Brain pericyte (primary cell): ENCODE data around the gene KLHDC2.
"Not testable (repeated sequence)": the region's sequence is repeated elsewhere in the genome, so short reads cannot be mapped to it uniquely, and the experiment has no call there.

ENCODE experiments used
- DNase-seq: peaks from one replicate; pipeline ENCODE4 v3.0.0-alpha.2; 2012; ENCODE audit warnings: low read depth, low spot score

Gene KLHDC2

DNA sequence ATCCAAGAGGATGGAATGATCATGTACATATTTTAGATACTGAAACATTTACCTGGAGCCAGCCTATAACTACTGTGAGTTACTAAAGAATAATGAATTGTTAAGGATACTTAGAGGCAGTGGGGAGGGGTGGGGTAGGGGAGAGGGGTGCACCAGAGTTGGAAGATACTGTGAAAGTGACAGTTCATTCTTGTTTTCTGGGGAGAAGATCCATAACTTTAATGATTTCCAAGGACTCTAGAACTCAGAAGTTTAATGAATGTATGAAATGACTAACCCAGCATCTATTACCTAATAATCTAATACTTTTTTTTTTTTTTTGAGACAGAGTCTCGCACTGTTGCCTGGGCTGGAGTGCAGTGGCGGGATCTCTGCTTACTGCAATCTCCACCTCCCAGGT, 10.5 kb downstream of the KLHDC2 start:
- no peak for DNase-seq

DNA sequence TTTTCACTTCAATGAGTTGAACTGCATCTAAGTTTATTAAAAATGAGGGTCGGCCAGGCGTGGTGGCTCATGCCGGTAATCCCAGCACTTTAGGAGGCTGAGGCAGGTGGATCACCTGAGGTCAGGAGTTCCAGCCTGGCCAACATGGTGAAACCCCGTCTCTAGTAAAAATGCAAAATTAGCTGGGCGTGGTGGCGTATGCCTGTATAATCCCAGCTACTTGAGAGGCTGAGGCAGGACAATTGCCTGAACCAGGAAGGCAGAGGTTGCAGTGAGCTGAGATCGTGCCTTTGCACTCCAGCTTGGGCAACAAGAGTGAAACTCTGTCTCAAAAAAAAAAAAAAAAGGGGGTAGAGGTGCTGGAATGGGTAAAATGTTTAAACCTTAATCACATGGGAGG, 13.1 kb downstream of the KLHDC2 start:
- not testable (repeated sequence) for DNase-seq

DNA sequence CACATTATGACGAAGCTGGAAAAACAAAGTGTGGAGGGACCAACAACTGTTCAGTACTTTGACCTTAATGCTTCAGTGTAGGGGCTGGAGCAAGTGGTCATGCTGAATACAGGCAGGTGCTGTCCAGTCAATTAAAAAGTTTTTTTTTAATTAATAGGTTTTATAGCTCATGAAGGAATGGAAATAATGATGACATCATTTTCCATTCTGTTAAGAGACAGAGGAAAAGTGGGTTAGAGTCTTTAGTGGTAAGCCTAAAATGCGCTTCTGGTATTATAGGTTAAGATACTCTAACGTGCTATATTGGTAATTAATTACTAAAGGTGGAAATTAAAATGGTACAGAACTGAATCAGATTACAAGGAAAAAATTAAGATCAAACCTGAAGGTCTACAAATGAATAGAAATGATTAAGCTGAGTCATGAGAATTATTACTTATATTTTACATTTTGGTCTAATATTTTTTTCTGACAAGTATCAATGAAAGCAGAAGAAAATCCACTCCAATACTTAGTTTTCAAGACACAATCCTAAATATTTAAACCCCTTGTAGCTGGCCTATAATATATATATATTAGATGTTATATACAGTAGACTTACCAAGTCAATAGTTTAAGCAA, 15.6 kb downstream of the KLHDC2 start:
- DNase-seq = no peak

DNA sequence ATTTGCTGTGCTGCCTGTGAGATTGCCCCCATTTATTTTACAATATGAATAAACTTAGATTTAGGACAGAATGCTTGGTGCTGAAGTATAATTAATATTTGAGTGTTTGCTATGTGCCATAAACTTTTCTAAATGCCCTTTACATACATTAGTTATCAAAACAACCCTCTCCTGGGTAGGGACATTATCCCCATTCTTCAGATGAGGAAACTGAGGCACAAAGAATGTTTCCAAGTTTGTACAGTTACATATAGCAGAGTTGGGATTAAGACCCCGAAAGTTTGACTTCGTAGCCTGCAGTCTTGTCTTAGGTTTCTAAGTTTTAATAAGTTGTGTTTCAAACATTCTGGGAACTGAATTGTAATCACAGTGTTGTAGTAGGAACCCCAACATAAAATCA, 18.4 kb downstream of the KLHDC2 start:
- DNase-seq = no peak

DNA sequence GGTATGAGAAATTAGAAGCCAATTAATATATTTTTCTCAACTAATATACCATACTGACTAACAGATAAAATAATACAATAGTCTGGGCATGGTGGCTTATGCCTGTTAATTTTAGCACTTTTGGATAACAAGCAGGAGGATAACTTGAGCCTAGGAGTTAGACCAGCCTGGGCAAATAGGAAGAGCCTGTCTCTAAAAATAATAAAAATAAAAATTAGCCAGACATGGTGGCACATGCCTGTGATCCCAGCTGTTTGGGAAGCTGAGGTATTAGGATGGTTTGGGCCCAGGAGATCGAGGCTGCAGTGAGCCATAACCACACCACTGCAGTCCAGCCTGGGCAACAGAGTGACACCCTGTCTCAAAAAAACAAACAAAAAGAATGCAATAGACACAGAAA, 24.7 kb downstream of the KLHDC2 start:
- no peak for DNase-seq

DNA sequence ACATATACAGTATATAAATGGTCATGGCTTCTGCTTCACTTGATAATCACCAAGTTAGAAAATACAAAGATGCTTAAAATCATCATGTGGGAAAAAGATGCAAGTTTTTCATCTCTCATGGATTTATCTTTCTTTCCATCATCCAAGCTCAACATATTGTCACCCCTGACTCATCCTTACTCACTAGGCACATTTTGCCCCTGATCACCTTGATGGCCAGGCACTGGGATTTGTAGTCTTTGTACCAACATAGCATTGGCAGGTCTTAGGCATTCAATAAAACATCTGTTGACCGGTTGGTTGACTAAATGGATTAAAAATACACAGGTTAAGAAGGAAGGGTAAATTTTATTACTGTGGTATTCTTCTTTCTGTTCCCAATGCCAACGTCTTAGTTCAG, 28.1 kb downstream of the KLHDC2 start:
- DNase-seq = no peak

DNA sequence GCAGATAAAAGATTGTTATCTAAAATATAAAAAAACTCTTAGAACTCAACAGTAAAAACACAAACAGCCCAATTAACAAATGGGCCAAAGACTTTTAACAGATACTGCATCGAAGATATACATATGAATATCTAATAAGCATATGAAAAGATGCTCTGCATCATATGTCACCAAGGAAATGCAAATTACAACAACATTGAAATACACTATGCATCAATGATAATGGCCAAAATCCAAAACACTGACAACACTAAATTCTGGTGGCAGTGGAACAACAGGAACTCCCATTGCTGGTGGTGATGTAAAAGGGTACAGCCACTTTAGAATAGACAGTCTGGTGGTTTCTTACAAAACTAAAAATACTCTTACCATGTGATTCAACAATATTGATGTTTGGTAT, 40.8 kb downstream of the KLHDC2 start:
- no peak for DNase-seq

DNA sequence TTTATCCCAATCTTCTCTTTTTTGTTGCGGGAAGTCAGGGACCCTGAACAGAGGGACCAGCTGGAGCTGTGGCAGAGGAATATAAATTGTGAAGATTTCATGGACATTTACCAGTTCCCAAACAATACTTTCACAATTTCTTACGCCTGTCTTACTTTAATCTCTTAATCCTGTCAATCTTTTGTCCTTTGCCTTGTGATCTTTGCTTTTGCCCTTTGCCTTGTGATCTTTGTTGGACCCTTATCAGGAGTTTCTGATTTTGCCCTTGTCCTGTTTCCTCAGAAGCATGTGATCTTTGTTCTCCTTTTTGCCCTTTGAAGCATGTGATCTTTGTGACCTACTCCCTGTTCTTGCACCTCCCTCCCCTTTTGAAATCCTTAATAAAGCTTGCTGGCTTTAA, 48.2 kb downstream of the KLHDC2 start:
- not testable (repeated sequence) for DNase-seq

DNA sequence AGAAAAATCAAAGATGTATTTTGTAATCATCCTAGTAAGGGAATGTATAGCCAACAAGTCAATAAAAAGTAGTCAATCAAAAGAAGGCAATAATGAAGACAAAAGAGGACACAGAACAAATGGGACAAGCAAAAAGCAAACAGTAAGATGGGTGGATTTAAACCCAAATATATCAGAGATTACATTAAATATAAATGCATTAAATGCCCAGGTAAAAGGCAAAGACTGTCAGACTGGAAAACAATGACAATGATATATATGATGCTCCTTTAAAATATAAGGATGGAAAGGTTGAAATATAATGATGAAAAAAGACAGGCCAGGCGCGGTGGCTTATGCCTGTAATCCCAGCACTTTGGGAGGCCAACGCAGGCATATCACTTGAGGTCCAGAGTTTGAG, 48.9 kb downstream of the KLHDC2 start:
- no peak for DNase-seq

DNA sequence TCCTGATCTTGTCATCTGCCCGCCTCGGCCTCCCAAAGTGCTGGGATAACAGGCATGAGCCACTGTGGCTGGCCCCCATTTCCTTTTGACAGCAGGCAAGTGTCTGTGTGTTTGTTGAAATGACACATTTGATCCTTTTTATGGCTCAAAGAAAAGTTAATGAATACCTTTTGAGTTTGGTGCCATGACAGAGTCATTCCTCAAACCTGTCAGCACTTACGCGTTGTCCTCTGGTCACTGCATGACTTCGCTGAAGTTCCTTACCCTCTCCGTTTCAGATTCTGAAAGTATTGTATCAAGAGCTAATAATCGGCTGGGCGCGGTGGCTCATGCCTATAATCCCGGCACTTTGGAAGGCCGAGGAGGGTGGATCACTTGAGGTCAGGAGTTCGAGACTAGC, 52.2 kb downstream of the KLHDC2 start:
- no peak for DNase-seq

DNA sequence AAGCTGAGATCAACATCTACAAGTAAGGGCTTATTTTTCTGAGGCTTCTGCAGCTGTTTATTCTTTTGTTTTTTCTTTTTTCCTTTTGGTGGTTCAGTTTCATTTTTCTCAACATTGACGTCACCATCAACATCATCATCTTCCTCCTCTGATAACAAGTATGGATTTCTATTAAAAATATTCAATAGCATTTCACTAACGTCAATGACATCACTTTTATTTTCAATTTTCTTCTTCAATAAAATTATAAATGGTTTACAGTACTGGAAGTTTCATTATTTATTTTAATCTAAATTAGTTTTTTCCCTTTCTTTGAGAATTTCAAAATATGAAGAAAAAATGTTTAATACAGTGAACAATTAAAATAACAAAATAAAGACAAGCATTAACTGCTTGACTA, 60.7 kb downstream of the KLHDC2 start:
- DNase-seq = no peak
